Measurements from ENCODE around the gene CD300A. TPM values are rescaled to one million over a fixed set of nuclear protein-coding genes. Genes with fewer than 3 reads are reported as not detected.

Gene CD300A
- total and polyA plus RNA-seq, 4 experiments from 2014 or later, result 27.6 to 51.4 (median 33.7) TPM

GRCh38 chr17:74467221-74467951 is 952 bp downstream of the CD300A start:
- DNase-seq, result no peak
- no peaks in the 10 kb centered on the region for H3K36me3 ChIP-seq (ENCODE audit: insufficient read depth, low read length)
- CTCF ChIA-PET (ENCODE audit: partially characterized antibody), result interaction anchor here (6.4 kb wide), 1 partner anchor 11 kb away, joined by 68 read pairs; no protein-coding TSS in a partner anchor
- POLR2A ChIA-PET (ENCODE audit: partially characterized antibody), result interaction anchor here (1.0 to 3.2 kb wide), 5 partner anchors 10 to 275 kb away, joined by 3 to 33 read pairs (median 8); no protein-coding TSS in a partner anchor
- H3K4me3 ChIP-seq (ENCODE audit: low read length in 2 of 2), result peak overlapping the region; percentile 54 to 55
- Mint-ChIP-seq H3K27ac (peak overlapping the region in 5 of 7 donors; percentile 64 to 96 (median 89)), H3K9me3 (peaks cover 0 to 4% (median 0%) of the 10 kb centered on the region in 8 donors), H3K4me1 (peaks cover 36 to 43% (median 40%) of the 10 kb centered on the region in 4 donors), H3K36me3 (peaks cover 12 to 29% of the 10 kb centered on the region in 2 donors), H3K27me3 (no peaks in the 10 kb centered on the region), H3K4me3 (no peak overlapping the region)
- no peaks in the 10 kb centered on the region for H3K9me3 ChIP-seq (ENCODE audit: control insufficient read depth in 1 of 2, low read length in 2 of 2)
- H3K27me3 ChIP-seq (ENCODE audit: insufficient read depth, low read length), result no peaks in the 10 kb centered on the region
- intact Hi-C loops (cut with micrococcal nuclease), result no loop called here
- peaks cover 75% of the 10 kb centered on the region for H3K4me1 ChIP-seq (ENCODE audit: insufficient read depth, low read length)
- H3K27ac ChIP-seq (ENCODE audit: low read depth, low read length), result peak overlapping the region; percentile 51

- POLR2A ChIA-PET (ENCODE audit: partially characterized antibody), result interaction anchor here (0.8 kb wide), 1 partner anchor 18 kb away, joined by 3 read pairs; no protein-coding TSS in a partner anchor
- peaks cover 0 to 19% (median 10%) of the 10 kb centered on the region in 8 donors for H3K9me3 Mint-ChIP-seq
- Histone ChIP-seq H3K4me1 (ENCODE audit: insufficient read depth, low read length) (peaks cover 68% of the 10 kb centered on the region), H3K4me3 (ENCODE audit: low read length in 2 of 2) (no peak overlapping the region), H3K9me3 (ENCODE audit: control insufficient read depth in 1 of 2, low read length in 2 of 2) (peaks cover 0 to 4% of the 10 kb centered on the region in 2 donors), H3K27ac (ENCODE audit: low read depth, low read length) (no peak overlapping the region), H3K36me3 (ENCODE audit: insufficient read depth, low read length) (no peaks in the 10 kb centered on the region), H3K27me3 (ENCODE audit: insufficient read depth, low read length) (no peaks in the 10 kb centered on the region)
- H3K36me3 Mint-ChIP-seq, result peaks cover 42 to 60% of the 10 kb centered on the region in 2 donors
- CTCF ChIA-PET (ENCODE audit: partially characterized antibody), result interaction anchor here (1.1 to 6.4 kb wide), 4 partner anchors 12 to 93 kb away, joined by 3 to 68 read pairs (median 8); no protein-coding TSS in a partner anchor
- H3K27ac Mint-ChIP-seq, result peak overlapping the region in 6 of 7 donors; percentile 9 to 86 (median 54)
- H3K4me1 Mint-ChIP-seq, result peaks cover 42 to 77% (median 57%) of the 10 kb centered on the region in 4 donors
- DNase-seq, result no peak
- H3K4me3 Mint-ChIP-seq, result peak overlapping the region in 4 of 8 donors; percentile 11 to 75 (median 23)
- H3K27me3 Mint-ChIP-seq, result no peaks in the 10 kb centered on the region
- intact Hi-C loops (cut with micrococcal nuclease), result no loop called here
These were observed 4.9 kb downstream of the CD300A start for GRCh38 chr17:74471341-74471740.

- H3K36me3 Mint-ChIP-seq, result peaks cover 53 to 62% of the 10 kb centered on the region in 2 donors
- peak overlapping the region in 6 of 7 donors; percentile 22 to 77 (median 52) for H3K27ac Mint-ChIP-seq
- Histone ChIP-seq H3K4me1 (ENCODE audit: insufficient read depth, low read length) (peaks cover 69% of the 10 kb centered on the region), H3K27me3 (ENCODE audit: insufficient read depth, low read length) (no peaks in the 10 kb centered on the region), H3K9me3 (ENCODE audit: control insufficient read depth in 1 of 2, low read length in 2 of 2) (peaks cover 0 to 4% of the 10 kb centered on the region in 2 donors), H3K36me3 (ENCODE audit: insufficient read depth, low read length) (no peaks in the 10 kb centered on the region), H3K27ac (ENCODE audit: low read depth, low read length) (no peak overlapping the region), H3K4me3 (ENCODE audit: low read length in 2 of 2) (no peak overlapping the region)
- ChIA-PET CTCF (ENCODE audit: partially characterized antibody) (interaction anchor here (1.8 to 2.0 kb wide), 2 partner anchors 11 to 15 kb away, joined by 6 to 9 read pairs; no protein-coding TSS in a partner anchor), POLR2A (ENCODE audit: partially characterized antibody) (interaction anchor here (1.6 kb wide), 1 partner anchor 12 kb away, joined by 6 read pairs; no protein-coding TSS in a partner anchor)
- DNase-seq, result no peak
- H3K4me3 Mint-ChIP-seq, result peak overlapping the region in 2 of 8 donors; percentile 13 to 25
- H3K27me3 Mint-ChIP-seq, result no peaks in the 10 kb centered on the region
- peaks cover 46 to 85% (median 60%) of the 10 kb centered on the region in 4 donors for H3K4me1 Mint-ChIP-seq
- intact Hi-C loops (cut with micrococcal nuclease), result no loop called here
- H3K9me3 Mint-ChIP-seq, result peaks cover 0 to 19% (median 10%) of the 10 kb centered on the region in 8 donors
These were observed 6.5 kb downstream of the CD300A start for GRCh38 chr17:74472890-74473289.

- no peaks in the 10 kb centered on the region for H3K27me3 ChIP-seq (ENCODE audit: insufficient read depth, low read length)
- Mint-ChIP-seq H3K4me3 (peak overlapping the region in 7 of 8 donors; percentile 59 to 85 (median 69)), H3K4me1 (peaks cover 49 to 86% (median 64%) of the 10 kb centered on the region in 4 donors), H3K27me3 (no peaks in the 10 kb centered on the region), H3K27ac (peak overlapping the region in 6 of 7 donors; percentile 35 to 91 (median 58)), H3K9me3 (peaks cover 0 to 19% (median 10%) of the 10 kb centered on the region in 8 donors), H3K36me3 (peaks cover 55 to 66% of the 10 kb centered on the region in 2 donors)
- peaks cover 0 to 4% of the 10 kb centered on the region in 2 donors for H3K9me3 ChIP-seq (ENCODE audit: control insufficient read depth in 1 of 2, low read length in 2 of 2)
- ChIA-PET POLR2A (ENCODE audit: partially characterized antibody) (interaction anchor here (1.0 to 1.6 kb wide), 2 partner anchors 13 to 15 kb away, joined by 3 to 6 read pairs; no protein-coding TSS in a partner anchor), CTCF (ENCODE audit: partially characterized antibody) (interaction anchor here (1.8 kb wide), 1 partner anchor 16 kb away, joined by 9 read pairs; no protein-coding TSS in a partner anchor)
- no peak overlapping the region for H3K27ac ChIP-seq (ENCODE audit: low read depth, low read length)
- intact Hi-C loops (cut with micrococcal nuclease), result no loop called here
- no peak for DNase-seq
- H3K36me3 ChIP-seq (ENCODE audit: insufficient read depth, low read length), result no peaks in the 10 kb centered on the region
- H3K4me1 ChIP-seq (ENCODE audit: insufficient read depth, low read length), result peaks cover 71% of the 10 kb centered on the region
- H3K4me3 ChIP-seq (ENCODE audit: low read length in 2 of 2), result no peak overlapping the region
These were observed 6.9 kb downstream of the CD300A start for GRCh38 chr17:74473294-74473693.

GRCh38 chr17:74474043-74474792 is 7.8 kb downstream of the CD300A start:
- H3K4me1 Mint-ChIP-seq, result peaks cover 55 to 90% (median 73%) of the 10 kb centered on the region in 4 donors

GRCh38 chr17:74475189-74475588 is 8.8 kb downstream of the CD300A start:
- no peak overlapping the region for H3K27ac ChIP-seq (ENCODE audit: low read depth, low read length)
- no peak for DNase-seq
- Mint-ChIP-seq H3K9me3 (peaks cover 0 to 19% (median 10%) of the 10 kb centered on the region in 8 donors), H3K4me3 (peak overlapping the region in 2 of 8 donors; percentile 8 to 57), H3K27me3 (no peaks in the 10 kb centered on the region), H3K27ac (peak overlapping the region in 4 of 7 donors; percentile 42 to 88 (median 70)), H3K4me1 (peaks cover 57 to 90% (median 74%) of the 10 kb centered on the region in 4 donors), H3K36me3 (peaks cover 55 to 70% of the 10 kb centered on the region in 2 donors)
- H3K9me3 ChIP-seq (ENCODE audit: control insufficient read depth in 1 of 2, low read length in 2 of 2), result peaks cover 0 to 4% of the 10 kb centered on the region in 2 donors
- H3K36me3 ChIP-seq (ENCODE audit: insufficient read depth, low read length), result no peaks in the 10 kb centered on the region
- intact Hi-C loops (cut with micrococcal nuclease), result no loop called here
- CTCF ChIA-PET (ENCODE audit: partially characterized antibody), result interaction anchor here (0.9 to 5.2 kb wide), 3 partner anchors 13 to 19 kb away, joined by 3 to 42 read pairs (median 4); no protein-coding TSS in a partner anchor
- H3K4me1 ChIP-seq (ENCODE audit: insufficient read depth, low read length), result peaks cover 75% of the 10 kb centered on the region
- no peaks in the 10 kb centered on the region for H3K27me3 ChIP-seq (ENCODE audit: insufficient read depth, low read length)
- POLR2A ChIA-PET (ENCODE audit: partially characterized antibody), result interaction anchor here (5.4 kb wide), 1 partner anchor 8 kb away, joined by 33 read pairs; the partner anchor contains the start of gene CD300A
- H3K4me3 ChIP-seq (ENCODE audit: low read length in 2 of 2), result no peak overlapping the region

More at GRCh38 chr17:74474043-74474792, 7.8 kb downstream of the CD300A start:
- H3K27ac Mint-ChIP-seq, result peak overlapping the region; percentile 54 to 91 (median 88)
- ChIA-PET CTCF (ENCODE audit: partially characterized antibody) (interaction anchor here (1.8 kb wide), 1 partner anchor 17 kb away, joined by 9 read pairs; no protein-coding TSS in a partner anchor), POLR2A (ENCODE audit: partially characterized antibody) (interaction anchor here (0.8 to 5.4 kb wide), 4 partner anchors 7 to 16 kb away, joined by 3 to 33 read pairs (median 4); partner anchors contain the start of gene CD300A)
- no peaks in the 10 kb centered on the region for H3K36me3 ChIP-seq (ENCODE audit: insufficient read depth, low read length)
- H3K4me1 ChIP-seq (ENCODE audit: insufficient read depth, low read length), result peaks cover 75% of the 10 kb centered on the region
- peak overlapping the region; percentile 43 to 85 (median 66) for H3K4me3 Mint-ChIP-seq
- peaks cover 0 to 19% (median 10%) of the 10 kb centered on the region in 8 donors for H3K9me3 Mint-ChIP-seq
- H3K27me3 ChIP-seq (ENCODE audit: insufficient read depth, low read length), result no peaks in the 10 kb centered on the region
- peak in 3 of 5 donors; percentile 32 to 51 (median 47) for DNase-seq
- peaks cover 0 to 4% of the 10 kb centered on the region in 2 donors for H3K9me3 ChIP-seq (ENCODE audit: control insufficient read depth in 1 of 2, low read length in 2 of 2)
- peaks cover 60 to 70% of the 10 kb centered on the region in 2 donors for H3K36me3 Mint-ChIP-seq
- no peak overlapping the region for H3K4me3 ChIP-seq (ENCODE audit: low read length in 2 of 2)
- no peaks in the 10 kb centered on the region for H3K27me3 Mint-ChIP-seq
- intact Hi-C loops (cut with micrococcal nuclease), result no loop called here
- H3K27ac ChIP-seq (ENCODE audit: low read depth, low read length), result no peak overlapping the region
